Activated T-helper 9 cell treated with anti-CD3 and anti-CD28 coated beads, Interleukin-2, amount 50 U/mL, for 16 hours (primary cell): ENCODE measurements around the gene EPHA4.

Experiments used
- DNase-seq: peaks from one replicate; pipeline ENCODE4 v3.0.0-alpha.2; 2020; ENCODE audit warnings: low read depth

Gene EPHA4

GRCh38 chr2:221503965-221504364 is 68.1 kb downstream of the EPHA4 start:
- no peak for DNase-seq

DNA sequence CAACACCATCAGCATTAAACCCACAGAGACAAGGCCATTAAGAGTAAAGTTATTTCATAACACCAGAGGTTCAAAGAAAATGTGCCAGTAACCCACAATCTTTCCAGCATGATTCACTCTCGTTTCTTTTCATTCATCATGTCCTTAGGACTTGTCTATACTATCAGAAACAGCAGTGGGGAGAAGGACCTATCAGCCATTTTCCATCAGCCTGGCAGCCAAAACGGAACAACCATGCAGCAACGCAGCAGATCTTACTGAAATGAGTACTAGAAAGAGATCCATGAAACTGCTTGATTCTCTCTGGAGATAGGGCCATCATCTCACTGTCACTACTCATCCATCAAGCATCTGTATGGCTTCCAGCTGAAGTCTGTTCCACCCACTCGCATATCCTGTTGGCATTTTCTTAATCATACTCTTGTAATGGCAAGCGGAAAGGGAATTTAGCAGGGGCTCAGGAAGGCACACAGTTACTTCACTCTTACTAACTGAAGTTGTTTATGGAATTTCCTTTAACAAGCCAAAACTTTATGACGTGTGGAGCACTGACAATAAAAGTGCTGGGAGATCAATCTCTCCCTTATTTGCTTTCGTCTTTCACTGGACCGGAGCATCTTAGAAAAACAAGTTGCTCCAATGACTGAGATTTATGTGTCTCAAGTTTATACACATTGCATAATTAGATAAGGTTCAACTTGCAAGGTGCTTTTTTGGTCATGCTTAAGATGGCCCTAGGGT is 69.7 kb downstream of the EPHA4 start:
- no peak for DNase-seq

- DNase-seq, result no peak
These were observed 70.2 kb downstream of the EPHA4 start for GRCh38 chr2:221501883-221502269.

DNA sequence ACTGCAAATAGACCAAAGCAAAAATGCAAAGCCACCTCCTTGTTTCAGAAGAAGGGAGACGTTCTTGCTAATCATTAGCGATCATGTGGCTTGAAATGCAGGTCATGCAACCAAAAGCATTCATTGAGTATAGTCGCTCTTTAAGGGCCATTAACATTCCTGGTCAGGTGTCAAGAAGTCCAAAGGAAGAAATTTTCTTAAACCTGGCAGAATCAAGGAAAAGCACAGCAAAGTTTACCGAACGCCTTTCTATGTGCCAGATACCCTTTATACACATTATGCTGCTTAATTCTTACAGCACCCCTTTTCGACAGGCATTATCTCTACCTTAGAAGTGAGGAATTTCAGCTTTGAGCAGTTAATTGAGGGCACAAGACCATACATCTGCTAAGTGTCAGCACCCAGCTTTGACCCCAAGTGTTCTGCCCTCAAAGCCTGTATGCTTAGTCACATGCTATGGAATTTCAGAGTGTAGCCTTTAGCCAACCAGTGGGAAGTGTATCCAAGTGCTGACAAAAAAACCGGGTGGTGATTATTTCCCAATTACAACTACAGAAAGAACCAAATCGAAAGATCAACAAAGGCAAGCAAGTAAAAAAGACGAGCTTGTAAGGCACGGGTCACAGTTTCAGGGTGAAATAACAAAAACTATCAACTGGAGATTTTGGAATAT is 70.8 kb downstream of the EPHA4 start:
- DNase-seq, result no peak

DNA sequence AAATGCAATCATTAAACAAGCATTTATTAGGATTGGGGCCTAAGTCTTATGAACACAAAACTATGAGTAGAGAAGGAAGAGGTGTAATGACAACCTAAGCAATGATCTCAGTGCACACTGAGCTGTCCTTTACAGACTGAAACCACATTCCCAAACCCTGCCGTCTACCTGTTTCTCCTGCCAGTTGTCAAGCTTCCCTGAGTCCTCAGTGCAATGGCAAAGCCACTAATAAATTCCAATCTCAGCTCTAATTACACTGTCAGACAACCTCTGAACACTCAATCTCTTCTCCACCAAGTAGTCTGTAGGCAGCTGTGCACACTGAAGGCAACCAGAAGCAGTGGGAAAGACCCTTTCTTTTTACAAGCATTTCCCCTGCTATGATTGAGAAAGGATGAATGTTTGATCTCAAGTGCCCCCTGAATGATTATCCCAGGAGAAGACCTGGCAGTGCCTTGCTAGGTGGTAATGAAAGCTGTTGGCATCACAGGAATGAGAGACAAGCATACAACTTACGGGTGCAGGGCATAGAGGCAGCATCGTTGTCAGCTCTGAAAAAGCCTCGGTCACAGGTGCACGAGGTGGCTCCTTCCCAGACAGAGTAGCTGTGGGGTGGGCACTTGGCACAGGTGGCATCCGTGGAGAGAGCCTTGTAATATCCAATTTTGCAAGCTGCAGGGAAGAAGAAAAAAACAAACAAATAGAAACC is 71.4 kb downstream of the EPHA4 start:
- no peak for DNase-seq

DNA sequence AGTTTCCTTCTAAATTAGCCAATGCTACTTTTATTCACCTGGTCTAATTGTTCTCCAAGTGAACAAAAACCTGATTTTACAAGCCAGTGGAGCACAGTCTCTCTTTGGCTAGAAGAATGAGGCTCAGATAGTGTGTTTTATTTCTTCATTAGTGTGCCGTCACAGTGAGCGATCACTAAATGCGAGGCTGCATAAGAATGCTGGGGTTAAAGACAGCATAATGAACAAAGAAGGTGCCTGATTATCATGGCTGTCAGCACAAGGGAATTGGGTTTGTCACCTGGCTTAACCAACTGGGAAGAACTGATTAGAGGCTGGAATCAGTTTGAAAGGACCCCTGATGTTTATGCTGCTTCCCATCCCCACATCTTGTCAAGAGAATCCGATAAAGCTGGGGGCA is 76.4 kb downstream of the EPHA4 start:
- no peak for DNase-seq

- no peak for DNase-seq
These were observed 77.5 kb downstream of the EPHA4 start for GRCh38 chr2:221494556-221494955.

DNA sequence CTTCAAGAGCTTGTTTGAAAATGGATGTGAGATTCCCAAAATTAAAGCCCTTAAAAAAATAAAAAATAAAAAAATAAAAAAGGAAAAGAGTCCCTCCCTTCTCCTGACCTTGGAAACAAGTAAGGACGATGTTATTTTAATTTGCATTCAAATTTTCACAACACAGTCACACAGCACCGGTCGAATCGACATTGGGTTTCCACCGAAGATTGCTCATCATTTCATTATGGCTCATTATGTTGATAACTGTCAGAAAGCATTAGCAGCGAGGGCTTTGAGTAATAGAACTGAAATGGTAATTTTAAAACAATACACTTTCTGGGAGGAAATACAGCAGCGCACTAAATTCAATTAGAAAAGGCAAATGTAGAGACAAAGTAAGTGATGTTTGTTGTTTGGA is 78.7 kb downstream of the EPHA4 start:
- DNase-seq, result no peak

DNA sequence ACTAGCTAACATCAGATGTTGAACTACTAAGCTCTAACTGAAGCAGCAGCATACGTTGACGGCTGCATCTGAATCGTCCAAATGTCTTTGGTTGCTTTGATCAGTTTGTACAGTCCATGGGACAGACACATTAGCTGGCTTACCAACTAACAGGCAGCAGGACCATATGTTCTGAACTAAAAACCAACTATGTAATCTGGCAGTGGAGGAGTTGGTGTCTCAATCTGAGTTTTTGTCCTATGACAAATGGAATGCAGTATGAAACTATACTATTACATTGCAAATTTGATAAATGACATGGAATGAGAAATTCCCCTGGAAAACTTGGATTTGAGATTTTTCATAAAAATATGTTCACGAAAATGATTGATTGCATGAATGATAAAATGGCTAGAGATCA is 79.5 kb downstream of the EPHA4 start:
- no peak for DNase-seq

GRCh38 chr2:221490506-221491060 is 81.5 kb downstream of the EPHA4 start:
- DNase-seq, result no peak

DNA sequence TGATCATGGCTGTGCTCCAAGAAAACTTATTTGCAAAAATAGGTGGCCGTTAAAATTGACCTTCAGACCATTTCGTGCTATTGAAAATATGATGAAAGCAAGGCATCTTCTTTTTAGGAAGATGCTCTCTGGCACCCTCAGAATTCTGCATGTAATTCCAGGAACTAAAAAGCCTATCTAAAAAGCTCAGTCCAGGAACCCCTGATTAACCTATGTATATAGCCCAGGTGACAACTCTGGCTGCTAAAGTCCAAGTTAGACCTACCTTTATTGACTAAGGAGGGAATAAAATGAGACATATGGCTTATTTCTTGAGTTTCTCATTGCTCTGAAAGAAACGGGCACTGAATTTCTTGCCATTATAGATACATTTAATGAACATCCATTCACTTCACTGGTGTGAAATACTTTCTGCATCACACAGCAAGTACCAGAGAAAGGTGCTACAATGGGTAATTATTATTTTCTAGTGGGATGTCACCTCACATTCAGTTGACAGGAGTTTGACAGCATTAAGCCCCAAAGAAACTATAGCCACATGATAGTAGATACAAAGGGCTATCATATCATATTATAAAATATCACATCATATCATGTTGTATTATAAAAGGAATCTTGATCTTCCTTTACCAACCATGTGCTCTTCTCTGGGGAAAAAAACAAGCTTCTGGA is 83.8 kb downstream of the EPHA4 start:
- no peak for DNase-seq

- no peak for DNase-seq
These were observed 86.0 kb downstream of the EPHA4 start for GRCh38 chr2:221486106-221486505.

DNA sequence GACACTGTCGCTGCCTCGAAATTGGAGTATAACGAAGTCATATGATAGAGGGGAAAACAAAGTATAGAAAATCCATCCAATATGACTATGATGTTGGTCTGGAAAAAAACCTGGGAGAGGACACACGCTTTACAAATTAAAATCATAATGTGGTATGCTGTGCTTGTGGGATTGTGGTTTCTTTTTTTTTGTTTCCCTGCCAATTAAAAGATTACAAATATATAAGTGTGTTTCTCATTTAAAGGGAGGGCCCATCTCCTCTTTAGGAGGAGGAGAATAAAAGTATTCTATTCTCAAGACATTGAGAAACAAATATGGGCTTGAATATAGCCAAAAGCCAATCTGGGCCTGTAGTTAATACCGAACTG is 86.6 kb downstream of the EPHA4 start:
- DNase-seq, result no peak

- no peak for DNase-seq
These were observed 87.2 kb downstream of the EPHA4 start for GRCh38 chr2:221484761-221485502.

GRCh38 chr2:221482666-221483455 is 89.2 kb downstream of the EPHA4 start:
- DNase-seq, result no peak

- no peak for DNase-seq
These were observed 91.3 kb downstream of the EPHA4 start for GRCh38 chr2:221480821-221481220.

- DNase-seq, result no peak
These were observed 91.9 kb downstream of the EPHA4 start for GRCh38 chr2:221480163-221480562.

DNA sequence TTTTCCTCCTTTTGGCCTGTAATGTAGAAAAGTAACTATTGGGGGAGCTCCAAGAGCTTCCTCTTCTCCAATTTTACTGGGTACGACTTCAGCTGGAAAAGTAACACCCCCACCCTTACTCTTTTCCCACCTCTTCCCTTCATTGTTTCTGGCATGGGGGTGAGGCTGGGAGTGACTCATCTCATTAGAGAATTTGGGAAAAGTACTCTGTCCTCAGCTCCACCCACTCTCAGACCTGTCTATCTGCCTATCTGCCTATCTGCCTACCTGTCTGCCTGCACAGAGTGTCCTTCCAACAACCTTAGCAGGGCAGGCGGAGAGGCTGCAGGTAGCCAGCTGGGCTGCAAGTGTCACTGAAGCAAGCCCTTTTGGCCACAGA is 93.6 kb downstream of the EPHA4 start:
- DNase-seq, result no peak

DNA sequence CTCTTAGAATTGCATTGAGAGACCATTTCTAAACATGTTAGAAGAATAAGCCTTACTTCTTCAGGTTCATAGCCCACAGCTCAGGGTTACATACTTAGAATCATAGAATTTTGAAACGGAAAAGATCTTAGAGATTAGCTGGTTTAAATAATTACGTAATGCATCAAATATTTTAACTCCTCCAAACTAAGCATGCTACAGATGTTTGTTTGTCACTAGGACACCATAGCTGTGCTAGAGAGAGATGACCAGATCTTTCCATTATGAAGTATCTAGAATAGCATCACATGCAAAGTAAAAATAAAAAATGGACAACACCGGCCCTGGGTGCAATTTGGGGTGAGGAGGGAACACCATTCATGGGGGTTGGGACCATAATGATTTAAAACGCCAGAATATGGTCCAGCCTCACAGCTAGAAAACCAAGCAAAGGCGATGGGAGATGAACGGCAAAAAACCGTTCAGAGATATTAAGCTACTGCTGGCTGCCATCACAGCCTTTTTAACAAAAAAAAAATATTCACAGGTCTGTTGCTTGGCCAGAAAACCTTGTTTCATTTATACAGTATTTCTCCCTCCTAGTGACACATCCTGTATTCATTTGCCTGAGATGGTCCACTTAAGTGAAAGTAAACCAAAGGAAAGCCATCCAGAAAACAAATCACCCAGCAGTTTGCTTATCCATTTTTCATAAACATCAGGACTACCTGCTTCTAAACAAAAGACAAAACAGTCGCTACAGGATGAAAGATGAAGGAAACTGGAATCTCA is 94.2 kb downstream of the EPHA4 start:
- no peak for DNase-seq

- no peak for DNase-seq
These were observed 95.9 kb downstream of the EPHA4 start for GRCh38 chr2:221476195-221476594.
